IMR-90 (cell line): Measurements from ENCODE around the gene PALS2. TPM values are rescaled to one million over a fixed set of nuclear protein-coding genes. Genes with fewer than 3 reads are reported as not detected.

Source experiments
- ATAC-seq: fragments of 200-7000 bp; cut with Tn5 transposase; 2 replicates; pipeline ENCODE4 v1.9.1; 2020; ENCODE audit warnings: low read depth, mild to moderate bottlenecking, moderate library complexity
- BruUV-seq: library from RNA; stranded (reverse); fragments of 400-500 nt; replicated peaks from 2 replicates; lab custom pipeline; 2021; lab: Mats Ljungman, UMichigan
- CTCF ChIA-PET: fragments of 300-600 bp; formaldehyde crosslinking; extraction: SDS; loops from one replicate; lab custom pipeline; 2021; ENCODE audit warnings: antibody characterized with exemption; lab: Yijun Ruan, JAX
- POLR2A ChIA-PET: fragments of 300-600 bp; sonication (Branson Sonifier 250); formaldehyde crosslinking; loops from one replicate; lab custom pipeline; 2022; ENCODE audit warnings: antibody characterized with exemption; ENCODE audit not compliant: unreplicated experiment; lab: Charles Lee
- DNase-seq: peaks from one replicate; pipeline ENCODE4 v3.0.0; 2013
- H2AFZ ChIP-seq: replicated peaks from 2 replicates; pipeline ENCODE3; 2013; ENCODE audit warnings: low read length, mild to moderate bottlenecking; ENCODE audit not compliant: poor library complexity
- H2AK5ac ChIP-seq: 2 replicates; pipeline ENCODE4 v1.6.1; 2013; ENCODE audit warnings: low read depth, low read length, inconsistent platforms
- H2AK9ac ChIP-seq: replicated peaks from 2 replicates; pipeline ENCODE3; 2013; ENCODE audit warnings: mild to moderate bottlenecking, low read depth, low read length, moderate library complexity; ENCODE audit not compliant: poor library complexity
- H2BK120ac ChIP-seq: 2 replicates; pipeline ENCODE4 v1.6.1; 2013; ENCODE audit warnings: low read depth, low read length, inconsistent platforms
- H2BK15ac ChIP-seq: 3 replicates; pipeline ENCODE4 v1.6.1; 2013; ENCODE audit warnings: low read depth, low read length, inconsistent platforms
- H2BK20ac ChIP-seq: 2 replicates; pipeline ENCODE4 v1.6.1; 2013; ENCODE audit warnings: low read depth, mild to moderate bottlenecking, inconsistent platforms, low read length, moderate library complexity
- H2BK5ac ChIP-seq: 2 replicates; pipeline ENCODE4 v1.6.1; 2013; ENCODE audit warnings: mild to moderate bottlenecking, low read depth, low read length, inconsistent platforms; ENCODE audit not compliant: poor library complexity, severe bottlenecking
- H3K14ac ChIP-seq: replicated peaks from 2 replicates; pipeline ENCODE4 v1.6.1; 2013; ENCODE audit warnings: low read depth, low read length, inconsistent platforms
- H3K18ac ChIP-seq: 2 replicates; pipeline ENCODE4 v1.6.1; 2013; ENCODE audit warnings: low read depth, low read length, control low read depth
- H3K23ac ChIP-seq: 2 replicates; pipeline ENCODE4 v1.6.1; 2013; ENCODE audit warnings: low read depth, low read length, inconsistent platforms
- H3K27ac ChIP-seq: 2 replicates; pipeline ENCODE4 v1.5.1; 2013; ENCODE audit warnings: mild to moderate bottlenecking, control low read depth, low read length; ENCODE audit not compliant: insufficient read depth
- H3K27me3 ChIP-seq: 2 replicates; pipeline ENCODE4 v1.6.1; 2013; ENCODE audit warnings: low read length; ENCODE audit not compliant: control insufficient read depth, insufficient read depth
- H3K36me3 ChIP-seq: 2 replicates; pipeline ENCODE4 v1.6.1; 2013; ENCODE audit warnings: low read length, mixed read lengths; ENCODE audit not compliant: control insufficient read depth, insufficient read depth
- H3K4ac ChIP-seq: 2 replicates; pipeline ENCODE4 v1.6.1; 2013; ENCODE audit warnings: low read depth, low read length, inconsistent platforms
- H3K4me1 ChIP-seq: 2 replicates; pipeline ENCODE4 v1.6.1; 2013; ENCODE audit warnings: low read length, mixed read lengths; ENCODE audit not compliant: control insufficient read depth, insufficient read depth
- H3K4me2 ChIP-seq: 2 replicates; pipeline ENCODE4 v1.6.1; 2013; ENCODE audit warnings: low read depth, mild to moderate bottlenecking, control low read depth, low read length, moderate library complexity
- H3K4me3 ChIP-seq: 2 replicates; pipeline ENCODE4 v1.5.1; 2013; ENCODE audit warnings: low read depth, mild to moderate bottlenecking, control low read depth, low read length, moderate library complexity; ENCODE audit not compliant: insufficient read depth
- H3K56ac ChIP-seq: 2 replicates; pipeline ENCODE4 v1.6.1; 2013; ENCODE audit warnings: low read length, inconsistent platforms; ENCODE audit not compliant: insufficient read depth; ENCODE audit errors: extremely low read depth
- H3K79me1 ChIP-seq, 2 experiments: 2 replicates each; pipeline ENCODE4 v1.6.1; 2013; ENCODE audit warnings: low read length in 2 of 2, inconsistent platforms in 1 of 2, low read depth in 1 of 2
- H3K9ac ChIP-seq: 2 replicates; pipeline ENCODE4 v1.6.1; 2013; ENCODE audit warnings: low read depth, low read length, control low read depth
- H3K9me1 ChIP-seq: 2 replicates; pipeline ENCODE4 v1.6.1; 2013; ENCODE audit warnings: low read length, inconsistent platforms; ENCODE audit not compliant: insufficient read depth
- H3K9me3 ChIP-seq: 2 replicates; pipeline ENCODE4 v1.6.1; 2013; ENCODE audit warnings: low read length; ENCODE audit not compliant: control insufficient read depth, insufficient read depth
- H4K20me1 ChIP-seq: 2 replicates; pipeline ENCODE4 v1.6.1; 2013; ENCODE audit warnings: low read length, inconsistent platforms; ENCODE audit not compliant: insufficient read depth
- H4K5ac ChIP-seq: 2 replicates; pipeline ENCODE4 v1.6.1; 2013; ENCODE audit warnings: mild to moderate bottlenecking, low read depth, low read length, control low read depth
- H4K8ac ChIP-seq, 2 experiments: 2 replicates each; pipeline ENCODE4 v1.6.1; 2013; ENCODE audit warnings: low read depth in 2 of 2, low read length in 2 of 2, control low read depth in 1 of 2, inconsistent platforms in 1 of 2
- H4K91ac ChIP-seq: 2 replicates; pipeline ENCODE4 v1.6.1; 2013; ENCODE audit warnings: low read depth, low read length, inconsistent platforms; ENCODE audit not compliant: insufficient read depth
- FOS ChIP-seq: fragments of 150-350 bp; IDR thresholded peaks from 2 replicates; pipeline ENCODE4 v1.6.1; 2016; ENCODE audit warnings: low read depth, low read length
- RAD21 ChIP-seq: IDR thresholded peaks from 2 replicates; pipeline ENCODE4 v1.6.1; 2012; ENCODE audit warnings: low read length, improper control_type of control experiment
- SMC3 ChIP-seq: fragments of 150-350 bp; IDR thresholded peaks from 2 replicates; pipeline ENCODE4 v1.6.1; 2016; ENCODE audit warnings: low read depth, mild to moderate bottlenecking, antibody characterized with exemption, low read length, moderate library complexity
- WGBS, 2 experiments: methylation state at CpG; one replicate each; pipeline versions ENCODE4 v1.1.5 to v1.1.7; 2013; ENCODE audit warnings: missing lambda C conversion rate in 2 of 2; ENCODE audit not compliant: insufficient read length in 1 of 2; ENCODE audit errors: extremely low coverage in 2 of 2; 5-methylcytosine and 5-hydroxymethylcytosine counted together
- dilution Hi-C: fragments of 300-500 bp; cut with HindIII; formaldehyde crosslinking; loops from one replicate; pipeline ENCODE4 v1.14.3; 2018; ENCODE audit warnings: low sequenced_read_pairs; ENCODE audit not compliant: unreplicated experiment
- in situ Hi-C: fragments of 300-500 bp; cut with MboI; formaldehyde crosslinking; loops from 3 replicates; pipeline ENCODE4 v1.14.3; 2019; ENCODE audit warnings: low sequenced_read_pairs, inconsistent platforms, mixed read lengths
- intact Hi-C: fragments of 100-400 bp; cut with micrococcal nuclease; formaldehyde crosslinking; loops from 2 replicates; pipeline ENCODE4 v1.10.0; 2022
- polyA plus RNA-seq, 3 experiments: library from polyadenylated mRNA; depleted of rRNA; stranded (reverse); fragments of >200 nt; gene quantifications; 2 replicates each; pipeline ENCODE4 v1.2.3, GENCODE V29; 2012; ENCODE audit warnings: low replicate concordance in 1 of 3
- total RNA-seq: library from RNA; depleted of rRNA; stranded (reverse); fragments of >200 nt; gene quantifications from 2 replicates; pipeline ENCODE4 v1.2.3, GENCODE V29; 2012

The PALS2 gene
- total and polyA plus RNA-seq, 2 of the 4 experiments (the other 2 are of a cell fraction), result 8.8 to 15.4 TPM

- H3K9me1 ChIP-seq, result no peaks in the 10 kb centered on the region
- WGBS, 2 experiments, result no CpG with 5 or more reads among the region's 2 CpGs
- H3K36me3 ChIP-seq, result no peaks in the 10 kb centered on the region
- H2BK20ac ChIP-seq, result no peak overlapping the region
- POLR2A ChIA-PET, result no interaction called here
- no peak overlapping the region for H2BK5ac ChIP-seq
- no peak overlapping the region for H3K4me3 ChIP-seq
- H3K4ac ChIP-seq, result no peak overlapping the region
- H2BK15ac ChIP-seq, result no peak overlapping the region
- in situ Hi-C loops, result no loop called here
- H3K18ac ChIP-seq, result no peak overlapping the region
- H3K9me3 ChIP-seq, result no peaks in the 10 kb centered on the region
- ATAC-seq, result no peak
- no peak overlapping the region for H3K27ac ChIP-seq
- intact Hi-C loops, result no loop called here
- H3K4me2 ChIP-seq, result no peak overlapping the region
- no peak overlapping the region for H4K5ac ChIP-seq
- no peaks in the 10 kb centered on the region for H3K79me1 ChIP-seq
- H3K9ac ChIP-seq, result no peak overlapping the region
- H3K14ac ChIP-seq, result no peak overlapping the region
- H4K8ac ChIP-seq, result no peak overlapping the region
- TF ChIP-seq FOS, result no peak
- no peak for TF ChIP-seq RAD21
- no peak for TF ChIP-seq SMC3
- H3K27me3 ChIP-seq, result peaks cover 25% of the 10 kb centered on the region
- H3K23ac ChIP-seq, result no peak overlapping the region
- BruUV-seq, result no TSS peak
- no peaks in the 10 kb centered on the region for H4K20me1 ChIP-seq
- H2AK5ac ChIP-seq, result no peak overlapping the region
- H2AFZ ChIP-seq, result no peak overlapping the region
- H3K4me1 ChIP-seq, result no peaks in the 10 kb centered on the region
- no peak overlapping the region for H2AK9ac ChIP-seq
- H2BK120ac ChIP-seq, result no peak overlapping the region
- CTCF ChIA-PET, result no interaction called here
- H4K91ac ChIP-seq, result no peak overlapping the region
- dilution Hi-C loops, result no loop called here
- DNase-seq, result no peak
- no peak overlapping the region for H3K56ac ChIP-seq
These were observed 7.0 kb upstream of the PALS2 start for GRCh38 chr7:24566274-24566673.
